RKO (cell line): ENCODE measurements around the gene SP2.
"Not testable (repeated sequence)": the region's sequence is repeated elsewhere in the genome, so short reads cannot be mapped to it uniquely, and the experiment has no call there.

ENCODE experiments used
- DNase-seq: peaks from one replicate; pipeline ENCODE4 v3.0.0-alpha.2; 2016; ENCODE audit warnings: low spot score

The SP2 gene

DNA sequence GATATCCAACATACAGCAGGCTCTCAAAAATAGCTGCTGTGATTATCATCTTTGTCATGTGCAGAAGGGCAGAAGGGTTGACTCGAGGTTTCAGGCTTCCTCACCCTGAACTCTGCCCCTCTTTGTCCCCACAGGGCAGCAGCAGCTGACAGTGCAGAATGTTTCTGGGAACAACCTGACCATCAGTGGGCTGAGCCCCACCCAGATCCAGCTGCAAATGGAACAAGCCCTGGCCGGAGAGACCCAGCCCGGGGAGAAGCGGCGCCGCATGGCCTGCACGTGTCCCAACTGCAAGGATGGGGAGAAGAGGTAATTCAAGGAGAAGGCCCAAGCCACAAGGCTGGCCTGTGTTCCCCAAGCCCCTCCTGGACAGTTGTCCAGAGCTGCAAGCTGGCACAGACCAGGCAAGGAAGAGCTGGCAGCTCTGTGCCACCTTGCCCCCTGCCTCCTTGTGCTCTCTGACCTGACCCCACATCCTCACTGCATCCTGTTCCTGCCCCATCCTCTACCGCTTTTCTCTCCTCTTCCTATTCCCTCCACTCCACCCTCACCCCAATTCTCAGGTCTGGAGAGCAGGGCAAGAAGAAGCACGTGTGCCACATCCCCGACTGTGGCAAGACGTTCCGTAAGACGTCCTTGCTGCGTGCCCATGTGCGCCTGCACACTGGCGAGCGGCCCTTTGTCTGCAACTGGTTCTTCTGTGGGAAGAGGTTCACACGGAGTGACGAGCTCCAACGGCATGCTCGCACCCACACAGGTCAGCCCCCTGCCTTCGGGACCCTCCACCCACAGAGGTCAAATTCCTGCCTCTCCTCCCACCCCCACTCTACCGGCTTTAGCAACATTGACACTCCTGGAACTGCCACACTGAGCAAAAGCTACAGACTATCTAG lies 29.0 kb downstream of the SP2 start:
- DNase-seq: no peak

GRCh38 chr17:47925678-47925988 lies 29.6 kb downstream of the SP2 start:
- no peak for DNase-seq

GRCh38 chr17:47927821-47928400 lies 31.9 kb downstream of the SP2 start:
- DNase-seq: no peak

- DNase-seq: no peak
Observed at GRCh38 chr17:47928415-47928814, 32.4 kb downstream of the SP2 start.

DNA sequence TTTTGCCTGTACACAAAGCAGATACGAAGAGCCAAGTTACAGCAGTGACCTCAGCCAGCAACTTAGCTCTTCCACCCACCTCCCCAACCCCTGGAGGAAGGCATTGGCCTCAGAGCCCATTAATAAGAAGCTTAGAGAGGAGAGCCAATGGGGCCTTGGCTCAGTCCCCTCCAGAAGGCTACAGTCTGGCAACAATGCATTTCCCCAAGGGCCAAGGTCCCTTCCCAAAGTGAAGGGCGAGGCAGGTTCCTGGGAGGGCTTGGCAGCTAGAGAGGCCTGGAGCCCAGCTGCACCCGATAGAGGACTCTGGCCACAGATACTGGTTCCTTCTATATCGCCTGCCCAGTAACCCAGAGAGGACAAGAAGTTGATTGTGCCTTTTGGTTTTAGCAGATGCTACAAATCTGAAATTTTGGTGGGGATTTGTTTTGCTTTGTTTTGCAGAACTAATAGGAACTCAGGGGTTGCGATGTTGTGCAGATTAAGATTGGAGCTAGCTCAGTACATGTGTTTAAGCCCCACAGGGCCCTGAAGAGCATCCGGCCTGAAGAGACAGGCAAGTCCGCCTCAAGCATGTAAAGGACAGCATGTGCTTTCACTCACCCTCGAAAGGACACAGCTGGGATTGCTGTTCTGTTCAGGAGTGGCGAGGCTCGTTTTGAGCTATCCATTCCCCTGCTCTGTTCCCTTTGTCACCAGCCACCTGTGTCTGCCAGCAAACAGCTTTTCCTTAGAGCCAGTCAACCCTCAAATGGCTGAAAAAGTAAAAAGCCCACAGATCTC lies 33.4 kb downstream of the SP2 start:
- DNase-seq: no peak

DNA sequence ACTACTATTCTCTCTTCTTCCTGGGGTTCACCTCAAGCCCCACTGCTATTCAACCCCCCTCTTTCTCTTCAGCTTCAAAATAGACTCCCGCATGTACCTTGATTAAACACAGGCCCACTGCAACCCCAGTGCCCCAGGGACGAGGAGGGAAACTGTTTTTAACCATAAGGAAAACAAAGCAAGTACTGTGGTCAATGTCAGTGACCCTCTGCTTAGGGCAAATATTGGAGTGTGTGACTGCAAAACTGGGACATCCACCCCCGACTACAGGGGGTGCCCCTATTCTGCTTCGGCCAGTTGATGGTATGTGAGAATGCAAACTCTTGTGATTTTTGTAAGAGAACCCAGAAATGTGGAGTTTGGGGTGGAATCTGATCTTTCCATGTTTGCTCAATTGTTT lies 35.8 kb downstream of the SP2 start:
- no peak for DNase-seq

DNA sequence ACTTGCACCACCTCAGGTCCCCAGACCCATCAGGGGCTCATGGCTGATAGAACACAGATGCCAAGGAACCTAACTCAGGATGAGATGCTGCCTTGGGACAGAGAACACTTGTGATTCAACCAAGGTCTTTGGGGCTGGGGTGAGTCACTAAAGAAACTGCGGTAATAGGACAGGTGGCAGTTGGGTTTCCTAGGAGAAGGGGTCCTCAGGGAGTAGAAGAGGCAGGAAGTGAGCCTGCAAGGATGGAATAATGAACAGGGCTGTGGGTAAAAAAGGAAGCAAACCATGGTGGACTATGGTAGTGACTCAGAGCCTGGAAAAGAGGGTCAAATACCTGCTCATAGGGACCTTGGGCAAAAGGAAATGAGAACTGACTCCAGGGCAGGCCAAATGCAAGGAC lies 38.8 kb downstream of the SP2 start:
- no peak for DNase-seq

- DNase-seq: not testable (repeated sequence)
Observed at GRCh38 chr17:47935468-47935867, 39.4 kb downstream of the SP2 start.

DNA sequence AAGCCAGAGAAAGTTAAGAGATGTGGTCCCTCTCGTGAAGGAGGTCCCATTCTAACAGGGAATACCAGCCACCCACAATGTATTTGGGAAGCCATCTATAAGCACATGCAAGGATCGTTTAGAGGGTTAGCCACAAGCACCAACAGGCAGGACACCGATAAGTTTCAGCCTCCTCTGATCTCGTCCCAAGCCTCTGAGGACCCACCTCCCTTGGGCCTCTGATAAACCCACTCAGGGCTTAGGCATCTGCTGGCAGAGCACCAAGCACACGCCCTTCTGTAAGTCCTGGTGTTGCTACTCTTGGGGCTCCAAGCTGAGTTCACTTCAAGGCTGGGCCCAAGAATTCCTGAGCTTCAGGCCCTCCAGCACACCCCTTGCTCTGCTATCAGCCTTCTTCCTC lies 39.9 kb downstream of the SP2 start:
- peak; percentile 48 for DNase-seq

DNA sequence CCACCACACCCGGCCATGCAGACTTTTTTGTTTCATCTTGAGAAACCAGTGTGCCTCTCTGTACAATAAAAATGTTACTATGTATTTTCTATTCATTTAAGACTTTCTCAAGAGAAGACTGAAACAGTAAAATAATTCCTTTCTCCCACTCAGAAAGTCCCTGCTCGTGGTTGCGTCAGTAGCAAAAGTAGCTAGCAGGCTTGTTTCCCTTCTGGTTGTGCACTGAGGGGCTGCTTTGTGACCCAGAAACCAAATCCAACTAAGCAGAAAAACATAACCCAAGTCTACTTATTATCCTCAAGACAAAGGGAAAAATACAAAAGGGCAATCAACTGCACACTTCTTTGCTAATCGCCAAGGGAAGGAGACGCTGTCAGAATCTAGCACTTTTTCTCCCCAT lies 41.9 kb downstream of the SP2 start:
- DNase-seq: no peak

GRCh38 chr17:47941246-47942095 lies 45.4 kb downstream of the SP2 start, which contains the start of gene PNPO:
TSS of gene PNPO (plus strand) at chr17:47941571. CDS start at chr17:47941676, 105 bp downstream.
- peak; percentile 99 for DNase-seq

GRCh38 chr17:47942096-47942510 lies 46.1 kb downstream of the SP2 start:
- DNase-seq: peak; percentile 42

- no peak for DNase-seq
Observed at GRCh38 chr17:47942568-47942967, 46.5 kb downstream of the SP2 start.

- DNase-seq: no peak
Observed at GRCh38 chr17:47945080-47945479, 49.0 kb downstream of the SP2 start.

GRCh38 chr17:47945529-47946508 lies 49.8 kb downstream of the SP2 start:
- no peak for DNase-seq

DNA sequence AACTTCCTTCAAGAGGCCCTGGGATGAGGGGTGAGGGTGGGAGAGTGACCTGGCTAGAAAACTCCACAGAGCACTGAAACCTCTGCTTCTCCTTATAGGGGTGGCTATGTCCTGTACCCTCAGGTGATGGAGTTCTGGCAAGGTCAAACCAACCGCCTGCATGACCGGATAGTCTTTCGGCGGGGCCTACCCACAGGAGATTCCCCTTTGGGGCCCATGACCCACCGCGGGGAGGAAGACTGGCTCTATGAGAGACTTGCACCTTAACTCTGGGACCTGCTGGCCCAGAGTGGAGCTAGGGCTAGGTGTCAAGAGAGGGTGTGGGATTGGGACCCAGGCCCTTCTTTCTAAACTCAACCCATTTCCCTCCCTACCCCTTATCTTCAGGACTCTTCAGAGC lies 50.5 kb downstream of the SP2 start:
- DNase-seq: no peak

GRCh38 chr17:47946929-47947397 lies 50.9 kb downstream of the SP2 start:
- peak; percentile 88 for DNase-seq

DNA sequence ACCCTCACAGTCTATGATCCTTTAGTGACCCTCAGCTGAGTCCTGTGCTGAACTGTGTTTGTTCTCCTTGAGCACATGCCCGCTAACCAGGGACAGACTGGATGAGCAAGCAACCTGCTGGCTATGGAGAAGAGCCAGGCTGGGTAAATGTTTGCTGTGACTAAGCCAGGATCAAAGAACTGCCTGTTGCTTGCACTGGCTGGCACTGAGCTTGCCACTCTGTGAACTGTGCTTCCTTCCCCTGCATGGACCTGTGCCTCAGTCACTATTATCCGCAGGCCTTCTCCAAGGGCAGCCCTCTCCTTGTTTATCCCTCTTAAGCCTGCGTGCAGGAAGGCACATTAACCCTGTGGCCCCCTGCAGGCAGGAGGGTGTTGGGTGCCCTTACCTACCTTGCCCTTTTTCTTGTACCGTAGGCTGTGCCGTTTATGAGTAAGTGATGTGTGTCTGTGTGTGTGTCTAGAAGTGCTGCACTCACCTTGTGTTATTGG lies 52.7 kb downstream of the SP2 start:
- DNase-seq: no peak

- peak; percentile 81 for DNase-seq
Observed at GRCh38 chr17:47949197-47949759, 53.2 kb downstream of the SP2 start.

- DNase-seq: no peak
Observed at GRCh38 chr17:47949946-47950345, 53.9 kb downstream of the SP2 start.
